K562 (cell line): ENCODE measurements around the gene CHD2. TPM values are rescaled to one million over a fixed set of nuclear protein-coding genes. Genes with fewer than 3 reads are reported as not detected.

Experiments used
- ATAC-seq: fragments of 200-7000 bp; cut with Tn5 transposase; 3 replicates; pipeline ENCODE4 v1.9.1; 2020; ENCODE audit warnings: moderate library complexity
- BruUV-seq: library from RNA; stranded (reverse); fragments of 400-500 nt; replicated peaks from 2 replicates; lab custom pipeline; 2021; lab: Mats Ljungman, UMichigan
- CTCF ChIA-PET: fragments of 300-600 bp; formaldehyde crosslinking; extraction: SDS; loops from one replicate; lab custom pipeline; 2021; ENCODE audit warnings: low intra/inter-chr PET ratio; lab: Yijun Ruan, JAX
- POLR2A ChIA-PET: fragments of 300-600, 350-650 bp; sonication (Branson Sonifier 250); formaldehyde crosslinking; extraction: SDS; loops from one replicate; lab custom pipeline; 2021; ENCODE audit warnings: antibody characterized with exemption, inconsistent platforms; lab: Yijun Ruan, JAX
- DNase-seq, 4 experiments: peaks; one replicate each; pipeline versions ENCODE4 v3.0.0 to v3.0.0-alpha.2; 2011 to 2018; ENCODE audit warnings: low spot score in 3 of 4, mixed read lengths in 3 of 4; ENCODE audit errors: extremely low read depth in 1 of 4
- FAIRE-seq: peaks from 2 replicates; lab custom pipeline; 2011; peaks lifted over from hg19 to GRCh38; lab: Jason Lieb, UNC
- H2AFZ ChIP-seq: 2 replicates; pipeline ENCODE4 v1.6.0; 2011; ENCODE audit warnings: low read depth, low read length, control low read depth, inconsistent platforms
- H3K27ac ChIP-seq: fragments of 200-600 bp; 3 replicates; pipeline ENCODE4 v1.8.0; 2011; ENCODE audit warnings: low read depth, mild to moderate bottlenecking, control low read depth, inconsistent platforms, low read length, moderate library complexity, mixed read lengths; ENCODE audit errors: extremely low read depth
- H3K27me3 ChIP-seq, 2 experiments: fragments of 300-600 bp in 1 of 2; 2 replicates in 1 of 2; 3 replicates in 1 of 2; pipeline versions ENCODE4 v1.6.0 to v1.8.0; 2011; ENCODE audit warnings: inconsistent platforms in 2 of 2, low read length in 2 of 2, mild to moderate bottlenecking in 1 of 2, mixed read lengths in 1 of 2, moderate library complexity in 1 of 2; ENCODE audit not compliant: control insufficient read depth in 2 of 2, insufficient read depth in 2 of 2
- H3K36me3 ChIP-seq: fragments of 300-600 bp; 3 replicates; pipeline ENCODE4 v1.8.0; 2011; ENCODE audit warnings: mild to moderate bottlenecking, low read length, inconsistent platforms; ENCODE audit not compliant: control insufficient read depth, insufficient read depth
- H3K4me1 ChIP-seq, 2 experiments: fragments of 200-600 bp in 1 of 2; replicated peaks in 1 of 2; 2 replicates in 1 of 2; 3 replicates in 1 of 2; pipeline versions ENCODE4 v1.5.1 to v1.8.0; 2011; ENCODE audit warnings: inconsistent platforms in 2 of 2, low read length in 2 of 2, mild to moderate bottlenecking in 1 of 2, mixed read lengths in 1 of 2, moderate library complexity in 1 of 2; ENCODE audit not compliant: control insufficient read depth in 2 of 2, insufficient read depth in 2 of 2
- H3K4me2 ChIP-seq: 2 replicates; pipeline ENCODE4 v1.6.1; 2011; ENCODE audit warnings: low read length, control low read depth, inconsistent platforms, mixed read lengths; ENCODE audit not compliant: insufficient read depth
- H3K4me3 ChIP-seq: fragments of 200-600 bp; sonication (generic), shearing (Covaris generic); 2 replicates; pipeline ENCODE4 v1.5.1; 2016; ENCODE audit warnings: control low read depth, inconsistent platforms
- H3K79me2 ChIP-seq: fragments of 200-600 bp; 3 replicates; pipeline ENCODE4 v1.8.0; 2011; ENCODE audit warnings: low read length, inconsistent platforms; ENCODE audit not compliant: control insufficient read depth, insufficient read depth
- H3K9ac ChIP-seq, 2 experiments: 2 replicates each; pipeline versions ENCODE4 v1.6.0 to v1.6.1; 2011; ENCODE audit warnings: low read depth in 2 of 2, low read length in 2 of 2, control low read depth in 1 of 2, inconsistent platforms in 1 of 2, mild to moderate bottlenecking in 1 of 2, mixed read lengths in 1 of 2; ENCODE audit not compliant: insufficient read depth in 1 of 2
- H3K9me1 ChIP-seq: one replicate; pipeline ENCODE4 v1.6.0; 2011; ENCODE audit warnings: inconsistent platforms, mild to moderate bottlenecking, low read length, moderate library complexity; ENCODE audit not compliant: control insufficient read depth, insufficient read depth
- H3K9me3 ChIP-seq: replicated peaks from 2 replicates; pipeline ENCODE4 v1.5.1; 2011; ENCODE audit warnings: low read depth, low read length, inconsistent platforms; ENCODE audit not compliant: control insufficient read depth, insufficient read depth
- H4K20me1 ChIP-seq: replicated peaks from 2 replicates; pipeline ENCODE4 v1.6.1; 2011; ENCODE audit warnings: low read length, inconsistent platforms, mixed read lengths; ENCODE audit not compliant: control insufficient read depth, insufficient read depth
- BCLAF1 ChIP-seq, 2 experiments: fragments of 450-650 bp in 1 of 2; IDR thresholded peaks; 2 replicates each; pipeline ENCODE4 v1.6.1; 2011 to 2017; ENCODE audit warnings: low read depth in 2 of 2, antibody characterized with exemption in 1 of 2, borderline replicate concordance in 1 of 2, low read length in 1 of 2, mild to moderate bottlenecking in 1 of 2, mixed read lengths in 1 of 2; ENCODE audit not compliant: control insufficient read depth in 1 of 2
- E2F8 ChIP-seq: fragments of 450-650 bp; IDR thresholded peaks from 2 replicates; pipeline ENCODE4 v1.7.1; 2018; ENCODE audit warnings: mild to moderate bottlenecking, low read depth; ENCODE audit not compliant: partially characterized antibody
- HMBOX1 ChIP-seq: sonication (generic); IDR thresholded peaks from 2 replicates; pipeline ENCODE4 v1.6.1; 2016
- MBD2 ChIP-seq: sonication (generic); IDR thresholded peaks from 2 replicates; pipeline ENCODE4 v1.6.1; 2016; ENCODE audit warnings: low read depth, borderline replicate concordance
- POLR2A ChIP-seq: fragments of 450-650 bp; conservative IDR thresholded peaks from 2 replicates; pipeline ENCODE4 v1.6.1; 2016
- POLR2AphosphoS2 ChIP-seq: IDR thresholded peaks from 2 replicates; pipeline ENCODE4 v1.6.1; 2012; ENCODE audit warnings: low read length, improper control_type of control experiment
- POLR2G ChIP-seq: fragments of 200-400 bp; formaldehyde crosslinking; IDR thresholded peaks from 2 replicates; pipeline ENCODE4 v1.6.1; 2017; ENCODE audit warnings: low read depth, mild to moderate bottlenecking, antibody characterized with exemption, low read length, moderate library complexity
- RBM22 ChIP-seq: fragments of 200-400 bp; formaldehyde crosslinking; IDR thresholded peaks from 2 replicates; pipeline ENCODE4 v1.6.1; 2018; ENCODE audit warnings: low read length, low read depth; ENCODE audit not compliant: poor library complexity, severe bottlenecking
- SREBF1 ChIP-seq: fragments of 150-350 bp; IDR thresholded peaks from 2 replicates; pipeline ENCODE4 v1.6.1; 2014; ENCODE audit warnings: antibody characterized with exemption, low read depth, low read length, borderline replicate concordance
- SUPT5H ChIP-seq: fragments of 450-650 bp; IDR thresholded peaks from 2 replicates; pipeline ENCODE4 v1.6.1; 2016
- TOE1 ChIP-seq, 2 experiments: fragments of 450-650 bp in 1 of 2; sonication (generic) in 1 of 2; formaldehyde crosslinking in 1 of 2; IDR thresholded peaks; 2 replicates each; pipeline versions ENCODE4 v1.7.1 to v1.8.0; 2016 to 2022; ENCODE audit warnings: borderline replicate concordance in 2 of 2, mild to moderate bottlenecking in 2 of 2, antibody characterized with exemption in 1 of 2, inconsistent platforms in 1 of 2, low read depth in 1 of 2, missing genetic modification reagents in 1 of 2, moderate library complexity in 1 of 2
- ZNF174 ChIP-seq: fragments of 250-450 bp; sonication (Bioruptor Pico); IDR thresholded peaks from 2 replicates; pipeline ENCODE4 v1.4.0; 2020; ENCODE audit warnings: mild to moderate bottlenecking
- WGBS: fragments of 100-300 bp; shearing (Covaris generic); methylation state at CpG from one replicate; pipeline ENCODE4 v1.1.6; 2016; ENCODE audit warnings: low coverage, mixed read lengths; ENCODE audit not compliant: insufficient coverage; ENCODE audit errors: missing lambda C conversion rate; 5-methylcytosine and 5-hydroxymethylcytosine counted together
- in situ Hi-C: fragments of 300-500 bp; cut with MboI; formaldehyde crosslinking; loops from 4 replicates; pipeline ENCODE4 v1.15.0; 2018; ENCODE audit warnings: inconsistent platforms, mixed read lengths
- intact Hi-C: fragments of 100-400 bp; cut with micrococcal nuclease; formaldehyde crosslinking; loops from 2 replicates; pipeline ENCODE4 v1.14.2; 2022
- polyA plus RNA-seq, 8 experiments: library from polyadenylated mRNA; depleted of rRNA in 4 of 8; stranded (reverse) in 5 of 8; unstranded in 3 of 8; fragments of >200 nt; fragmentation: Nextera tagmentation in 2 of 8; fragmentation: Illumina TruSeq in 1 of 8; extraction: Ambion mirVana in 2 of 8; extraction: Trizol in 1 of 8; gene quantifications; 2 replicates each; pipeline versions ENCODE4 v1.2.1 to v1.2.3, GENCODE V29; 2011 to 2014; ENCODE audit warnings: inconsistent platforms in 1 of 8, missing spikeins in 1 of 8
- total RNA-seq, 7 experiments: library from RNA; depleted of rRNA in 6 of 7; stranded (reverse); fragments of >200 nt in 6 of 7; fragmentation: Illumina TruSeq in 2 of 7; extraction: Trizol in 2 of 7; gene quantifications; 2 replicates each; pipeline versions ENCODE4 v1.2.1 to v1.2.3, GENCODE V29; 2011 to 2021; ENCODE audit warnings: low replicate concordance in 1 of 7

Gene CHD2
- total and polyA plus RNA-seq, 9 of the 15 experiments (the other 6 are each of a cell fraction or from before 2014, with no cell fraction given) = 38.9 to 70.8 (median 56.2) TPM

DNA sequence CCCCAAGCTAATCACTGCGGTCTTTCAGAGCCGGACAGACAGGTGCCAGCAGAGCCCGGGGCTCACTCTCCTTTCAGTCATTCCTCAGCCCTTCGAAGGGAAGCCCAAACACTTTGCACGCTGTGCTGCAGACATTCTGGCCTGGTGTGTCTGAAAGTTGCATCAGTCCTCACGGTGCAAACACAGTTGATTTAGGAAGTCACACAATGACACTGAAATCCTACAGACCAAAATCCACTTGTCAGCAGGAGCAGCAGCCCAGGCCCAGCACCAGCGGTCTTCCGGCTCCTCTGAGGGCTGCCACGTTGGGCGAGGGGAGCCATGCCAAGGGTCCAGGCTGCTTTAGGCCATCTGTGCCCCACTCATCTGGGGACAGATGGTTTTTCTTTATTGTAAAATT, 127.3 kb downstream of the CHD2 start (continued):
- no peak for TF ChIP-seq TOE1 (IDR thresholded peaks at IDR 0.05; ENCODE audit: borderline replicate concordance)
- TF ChIP-seq TOE1 (CRISPR knock-in tag; IDR thresholded peaks at IDR 0.05; ENCODE audit: borderline replicate concordance, low read depth) = no peak

DNA sequence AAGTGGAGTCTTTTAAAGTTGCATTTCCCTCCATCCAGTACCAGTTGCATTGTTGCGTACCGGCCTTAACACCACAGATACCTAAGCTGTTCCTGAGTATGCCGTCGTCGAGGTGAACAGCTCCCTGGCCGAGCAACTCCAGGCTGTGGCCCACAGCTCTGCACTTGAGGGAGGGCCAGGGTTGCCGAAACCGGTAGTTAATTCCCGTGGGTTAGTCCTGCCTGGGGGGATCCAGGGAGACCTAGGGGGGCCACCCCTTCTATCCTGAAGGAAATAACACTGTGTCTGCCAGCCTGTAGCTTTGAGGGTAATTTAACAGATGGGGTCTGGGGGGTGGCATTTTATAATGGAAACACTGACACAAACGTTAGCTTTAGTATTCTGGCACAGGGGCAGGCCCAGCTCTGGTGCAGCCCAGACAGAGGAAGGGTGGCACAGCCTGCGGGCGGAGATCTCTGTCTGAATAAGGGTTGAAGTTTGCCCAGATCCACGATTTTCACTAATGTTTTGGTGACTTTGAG, 128.0 kb downstream of the CHD2 start:
- DNase-seq = peak in 1 of 4 experiments; percentile 4
- peaks cover 47% of the 10 kb centered on the region for H3K36me3 ChIP-seq
- in situ Hi-C loops (loop anchor here (25.0 kb wide), 1 partner anchor 1284 kb away; no protein-coding TSS in a partner anchor), intact Hi-C loops (no loop called here)
- ChIA-PET CTCF (no interaction called here), POLR2A (interaction anchor here (0.6 to 1.9 kb wide), 8 partner anchors 8 to 437 kb away, joined by 3 to 9 read pairs (median 4); no protein-coding TSS in a partner anchor)
- no peak overlapping the region for H2AFZ ChIP-seq
- H3K9me3 ChIP-seq = no peaks in the 10 kb centered on the region
- H4K20me1 ChIP-seq = peaks cover 22% of the 10 kb centered on the region
- no peak overlapping the region for H3K4me3 ChIP-seq
- H3K9me1 ChIP-seq = no peaks in the 10 kb centered on the region
- H3K79me2 ChIP-seq = no peaks in the 10 kb centered on the region
- FAIRE-seq = no peak
- no peak overlapping the region for H3K9ac ChIP-seq
- H3K27me3 ChIP-seq = no peaks in the 10 kb centered on the region
- peaks cover 0 to 20% of the 10 kb centered on the region in 2 experiments; a peak in 1 of 5 replicates for H3K4me1 ChIP-seq
- no peak overlapping the region for H3K27ac ChIP-seq
- BruUV-seq = no TSS peak
- peak; percentile 10 for ATAC-seq
- no peak overlapping the region for H3K4me2 ChIP-seq
- WGBS = 78% methylated on average over 13 of the region's 13 CpGs
- TF ChIP-seq SREBF1 (no peak), MBD2 (peak; percentile 30; the same call in 1 of the 2 replicates), ZNF174 (CRISPR knock-in tag) (no peak), HMBOX1 (no peak), BCLAF1 (IDR thresholded peaks at IDR 0.05; ENCODE audit: borderline replicate concordance in 1 of 2, control insufficient read depth in 1 of 2, low read depth in 2 of 2, low read length in 1 of 2) (no peak), E2F8 (peak; percentile 39), POLR2AphosphoS2 (peak; percentile 42; the same call in 1 of the 2 replicates), SUPT5H (peak; percentile 47; the same call in 1 of the 2 replicates), POLR2A (peak; percentile 49), POLR2G (peak; percentile 25; the same call in 1 of the 2 replicates), RBM22 (peak; percentile 21)
